Kidney capillary endothelial cell (primary cell): ENCODE data around the gene MRPS22.

Source experiments
- DNase-seq: peaks from one replicate; pipeline ENCODE4 v3.0.0-alpha.2; 2018; ENCODE audit warnings: low spot score

MRPS22 gene

DNA sequence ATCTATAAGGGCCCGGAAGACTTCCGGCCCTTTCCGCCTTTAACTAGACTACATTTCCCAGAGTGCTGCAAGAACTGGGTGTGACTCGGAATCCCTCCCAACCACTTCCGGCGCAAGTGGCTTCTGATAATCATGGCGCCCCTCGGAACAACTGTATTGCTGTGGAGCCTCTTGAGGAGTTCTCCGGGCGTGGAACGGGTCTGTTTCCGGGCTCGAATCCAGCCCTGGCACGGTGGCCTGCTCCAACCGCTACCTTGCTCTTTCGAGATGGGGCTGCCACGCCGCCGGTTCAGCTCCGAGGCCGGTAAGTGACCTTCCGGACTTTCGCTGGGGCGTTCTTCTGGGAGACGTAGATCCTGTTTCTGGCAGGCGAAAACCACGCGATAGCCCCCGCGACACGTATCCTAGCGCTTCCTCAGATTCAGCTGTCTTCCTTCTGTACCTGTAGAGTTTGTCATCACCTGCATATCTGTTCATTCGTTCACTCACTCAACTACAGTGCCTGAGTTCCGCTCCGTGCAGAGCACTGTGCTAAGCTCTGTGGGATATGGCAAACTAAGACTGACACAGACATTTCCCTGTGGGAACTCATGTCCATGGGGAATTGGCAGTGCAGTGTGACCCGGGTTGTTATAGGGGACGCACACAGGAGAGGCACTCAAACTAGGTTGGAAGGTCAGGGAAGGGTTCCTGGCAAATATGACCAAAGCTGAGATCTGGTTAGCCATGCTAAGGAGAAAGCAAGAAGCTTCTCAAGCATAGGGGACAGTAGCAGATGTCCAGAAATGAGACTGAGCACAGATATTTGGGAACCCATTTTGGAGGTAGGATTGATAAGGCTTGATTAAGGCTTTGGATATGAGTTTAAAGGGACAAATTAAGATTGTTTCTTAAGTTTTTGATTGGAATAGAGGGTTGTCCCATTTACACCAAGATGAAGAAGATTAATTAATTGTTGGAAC lies at the start of gene MRPS22:
TSS of gene MRPS22 (plus strand) at position 126 of the 962 bp plus-strand sequence. CDS start at position 133, 7 bp downstream.
- DNase-seq, result peak; percentile 82

DNA sequence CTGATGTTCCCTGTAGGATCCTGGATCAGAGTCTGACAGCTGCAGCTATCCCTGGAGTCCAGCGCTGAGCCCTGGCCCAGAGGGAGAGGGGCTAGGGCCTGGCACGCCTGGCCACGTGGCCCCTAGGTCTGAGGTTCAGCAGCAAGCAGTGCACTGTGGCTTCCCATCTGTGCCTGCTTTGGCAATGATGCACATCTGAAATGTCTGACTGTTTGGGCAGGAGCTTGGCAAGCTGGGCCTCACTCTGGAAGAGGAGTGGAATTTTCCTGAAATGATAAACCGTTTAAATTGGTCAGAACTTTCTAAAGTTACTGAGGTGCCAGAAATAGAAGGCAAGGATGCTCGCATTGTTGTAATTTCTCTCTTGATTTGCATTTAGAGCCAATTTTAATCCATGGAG lies 48.8 kb upstream of the MRPS22 start:
- no peak for DNase-seq

DNA sequence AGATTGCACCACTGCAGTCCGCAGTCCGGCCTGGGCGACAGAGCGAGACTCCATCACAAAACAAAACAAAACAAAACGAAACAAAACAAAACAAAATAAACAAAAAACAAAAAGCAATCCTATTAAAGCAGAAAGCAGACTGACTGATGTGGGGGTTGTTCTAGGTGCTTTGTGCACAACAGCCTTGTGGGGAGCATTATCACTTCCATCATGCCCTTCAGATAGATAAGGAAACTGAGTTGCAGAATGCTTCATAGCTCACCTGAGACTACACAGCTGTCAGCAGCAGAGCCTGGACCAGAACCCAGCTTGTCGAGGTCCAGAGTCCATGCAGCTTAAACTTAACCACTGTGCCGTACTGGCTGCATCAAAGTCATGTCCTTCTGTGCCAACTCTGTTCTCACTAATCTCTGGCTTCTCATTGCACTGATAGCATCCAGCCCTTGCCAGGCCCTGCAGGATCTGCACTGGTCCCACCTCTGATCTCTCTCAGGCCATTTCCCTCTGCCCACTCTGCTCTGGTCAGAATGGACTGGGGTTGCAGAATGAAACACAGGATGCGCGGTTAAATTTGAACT lies 47.6 kb upstream of the MRPS22 start:
- no peak for DNase-seq

DNA sequence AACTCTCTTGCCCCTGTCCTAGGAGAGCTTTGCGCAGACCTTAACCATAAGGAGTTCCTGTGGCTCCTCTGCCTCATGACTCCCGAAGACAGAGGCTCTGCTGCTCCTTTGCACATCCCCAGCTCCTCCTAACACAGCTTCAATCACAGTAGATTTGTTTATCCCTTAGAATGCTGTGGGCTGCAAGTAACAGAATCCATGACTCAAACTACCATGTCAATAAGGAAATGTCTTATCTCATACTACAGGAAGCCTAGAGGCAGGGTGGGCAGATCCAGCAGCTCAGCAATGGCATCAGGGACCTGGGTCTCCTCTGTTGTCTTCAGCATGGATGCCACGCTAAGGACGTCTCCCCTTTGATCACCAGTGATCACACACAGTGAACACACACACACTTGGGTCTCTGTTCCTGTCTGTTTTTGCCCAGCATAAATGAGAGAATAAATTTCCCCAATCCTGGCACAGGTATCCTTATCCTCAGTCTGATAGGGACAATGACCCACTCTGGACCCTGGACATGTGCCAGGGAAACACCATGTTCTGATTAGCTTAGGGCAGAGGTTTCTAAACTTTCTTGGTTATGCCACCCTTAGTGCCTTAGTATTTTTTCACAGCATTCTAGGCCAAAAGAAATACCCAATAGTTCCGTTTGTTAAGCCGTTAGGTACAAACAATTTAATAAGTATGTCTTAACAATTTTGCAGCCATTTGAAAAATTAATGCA lies 46.1 kb upstream of the MRPS22 start:
- DNase-seq, result no peak

DNA sequence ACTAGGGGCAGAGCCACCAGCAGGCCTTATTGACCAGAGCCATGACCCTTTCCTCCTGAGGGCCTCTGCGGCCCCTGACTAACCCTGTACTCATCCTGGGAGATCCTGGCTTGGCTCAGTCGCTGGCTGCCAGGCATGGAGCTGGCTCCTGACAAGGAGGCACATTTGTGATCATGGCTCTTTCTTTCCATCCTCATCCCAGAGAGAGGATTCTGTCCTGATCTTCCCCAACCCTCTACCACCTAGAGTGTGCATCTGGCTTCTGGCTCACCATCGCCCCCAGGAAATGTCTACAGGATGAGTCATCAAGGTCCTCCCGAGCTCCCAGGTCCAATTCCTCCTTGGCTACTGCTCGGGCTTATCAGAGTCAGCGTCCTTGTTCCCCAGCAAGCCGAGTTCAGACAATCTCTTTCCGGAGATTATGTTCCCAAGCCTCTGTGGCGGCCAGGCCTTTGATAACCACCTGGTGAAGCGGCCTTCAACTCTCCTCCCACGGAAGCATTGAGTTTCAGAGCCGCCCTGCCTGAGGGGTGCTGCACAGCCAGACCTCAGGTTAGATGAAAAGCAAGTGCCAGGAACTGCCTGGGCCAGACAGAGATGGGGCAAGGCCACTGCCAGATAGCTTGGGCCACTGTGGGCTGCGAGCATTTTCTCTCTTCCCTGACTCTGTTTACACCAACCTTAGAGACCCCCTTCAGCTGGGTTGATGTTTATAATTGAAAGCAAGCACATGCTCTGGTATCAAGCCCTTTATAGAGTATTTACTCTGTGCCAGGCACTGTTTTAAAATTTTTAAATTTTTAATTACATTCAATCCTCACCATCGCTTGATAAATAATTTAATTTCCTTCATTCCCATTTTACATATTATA lies 44.3 kb upstream of the MRPS22 start:
- DNase-seq, result no peak

DNA sequence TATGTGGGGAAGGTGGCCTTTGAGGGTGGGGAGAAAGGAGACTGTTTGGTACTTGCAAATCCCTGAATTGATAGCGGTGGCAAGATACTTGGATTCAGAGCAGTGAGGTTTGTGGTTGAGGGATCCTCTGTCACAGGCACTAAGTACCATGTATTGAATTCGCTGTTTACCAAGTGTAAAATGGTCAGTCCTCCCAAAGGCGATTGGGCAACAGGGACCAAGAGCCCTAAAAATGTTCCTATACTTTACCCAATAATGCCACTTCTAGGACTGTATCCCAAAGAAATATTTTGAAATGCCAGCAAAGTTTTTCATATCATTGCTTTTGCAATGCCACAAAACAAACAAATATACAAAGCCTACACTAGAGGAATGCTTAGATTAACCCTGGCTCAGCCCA lies 43.4 kb upstream of the MRPS22 start:
- no peak for DNase-seq

DNA sequence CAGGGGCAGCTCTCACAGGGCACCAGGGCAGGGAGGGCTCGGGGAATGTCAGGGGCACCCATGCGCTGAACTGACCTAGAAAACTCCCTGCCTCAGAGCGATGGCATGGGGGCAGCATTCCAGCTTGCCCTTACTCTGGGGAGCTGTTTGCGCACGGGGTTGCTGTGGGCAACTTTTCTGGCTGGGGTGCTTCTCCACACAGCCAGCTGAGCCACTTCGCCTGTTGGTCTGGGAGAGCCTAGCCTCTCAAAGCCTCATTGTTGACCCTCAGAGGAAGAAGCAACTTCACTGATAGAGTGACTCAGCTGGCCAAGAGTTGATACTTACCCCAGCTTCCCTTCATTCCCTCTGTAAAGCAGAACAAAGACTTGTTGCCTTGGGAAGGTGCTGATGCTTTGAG lies 42.6 kb upstream of the MRPS22 start:
- DNase-seq, result no peak

DNA sequence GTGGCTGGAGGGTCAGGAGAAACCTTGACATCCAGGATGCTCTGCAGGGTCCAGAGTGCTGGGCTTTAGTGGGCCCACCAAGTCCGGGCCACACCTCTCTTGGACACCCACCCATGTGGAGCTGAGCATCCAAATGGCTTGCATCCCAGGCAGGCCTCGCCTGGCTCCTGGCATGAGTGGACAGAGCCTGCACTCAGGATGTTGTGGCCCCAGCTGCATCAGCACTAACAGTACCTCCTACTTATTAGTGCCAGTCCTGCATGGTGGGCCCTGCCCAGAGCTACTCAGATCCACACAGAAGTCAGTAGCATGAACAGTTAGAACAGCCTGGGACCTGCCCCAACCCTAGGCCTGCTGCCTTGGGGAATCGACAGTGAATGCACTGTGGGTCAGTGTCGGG lies 42.2 kb upstream of the MRPS22 start:
- no peak for DNase-seq

DNA sequence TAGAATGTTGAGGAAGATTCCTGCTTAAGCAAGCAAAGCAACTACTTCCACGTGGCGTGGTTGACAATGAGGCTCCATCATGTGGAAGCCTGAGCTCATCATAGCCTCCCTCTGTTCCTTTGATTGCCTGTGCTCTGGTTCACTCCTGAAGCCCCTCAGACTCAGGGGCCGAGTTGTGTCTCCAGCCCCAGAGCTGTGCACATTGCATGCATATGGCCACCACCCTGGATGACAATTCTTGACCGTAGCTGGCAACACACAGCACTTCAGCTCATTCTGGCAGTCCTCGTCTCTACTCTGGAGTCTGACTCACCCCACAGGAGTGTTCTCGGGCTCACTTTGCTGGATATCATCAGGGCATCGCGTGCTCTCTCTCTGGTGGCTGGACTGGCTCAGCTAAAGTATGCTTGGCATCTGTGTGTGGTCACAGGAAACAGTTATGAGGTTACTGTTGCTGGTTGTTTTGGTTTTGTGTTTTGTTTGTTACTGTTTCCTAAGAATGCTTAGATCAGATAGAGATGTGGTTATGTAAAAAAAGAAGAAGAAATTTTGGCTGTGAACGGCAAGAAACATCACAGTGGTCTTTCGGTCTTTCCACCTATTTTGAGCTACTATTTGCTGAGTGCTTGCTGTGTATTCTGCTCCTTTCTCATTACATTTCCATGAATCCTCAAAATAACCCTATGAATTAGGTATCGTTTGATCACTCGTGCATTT lies 41.6 kb upstream of the MRPS22 start:
- no peak for DNase-seq

DNA sequence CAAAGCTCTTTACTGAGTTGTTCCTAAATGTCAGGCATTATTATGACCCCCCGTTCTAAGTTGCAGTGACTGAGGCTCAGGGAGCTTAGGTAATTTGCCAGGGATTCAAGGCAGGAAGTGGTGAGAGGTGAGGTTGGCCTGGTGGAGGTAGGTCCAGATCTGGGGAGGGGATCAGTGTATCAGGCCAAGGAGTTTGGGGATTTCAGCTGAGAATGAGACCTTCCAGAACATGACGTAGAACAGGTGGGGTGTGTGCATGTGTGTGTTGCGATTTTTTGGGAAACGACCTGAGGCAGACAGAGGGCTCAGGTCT lies 41.1 kb upstream of the MRPS22 start:
- DNase-seq, result no peak

DNA sequence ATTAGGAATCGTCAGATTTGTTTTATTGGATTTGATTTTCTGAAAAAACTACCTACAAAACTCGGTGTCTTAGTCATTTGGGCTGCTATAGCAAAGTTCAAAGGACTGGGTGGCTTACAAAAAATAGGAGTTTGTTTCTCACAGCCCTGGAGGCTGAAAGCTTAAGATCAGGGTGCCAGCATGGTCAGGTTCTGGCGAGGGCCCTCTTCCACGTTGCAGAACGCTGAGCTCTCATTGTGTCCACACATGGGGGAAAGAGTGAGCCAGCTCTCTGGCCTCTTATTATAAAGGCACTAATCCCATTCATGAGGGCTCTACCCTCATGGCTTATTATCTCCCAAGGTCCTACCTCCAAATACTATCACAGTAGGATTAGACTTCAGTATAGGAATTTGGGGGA lies 40.6 kb upstream of the MRPS22 start:
- no peak for DNase-seq

DNA sequence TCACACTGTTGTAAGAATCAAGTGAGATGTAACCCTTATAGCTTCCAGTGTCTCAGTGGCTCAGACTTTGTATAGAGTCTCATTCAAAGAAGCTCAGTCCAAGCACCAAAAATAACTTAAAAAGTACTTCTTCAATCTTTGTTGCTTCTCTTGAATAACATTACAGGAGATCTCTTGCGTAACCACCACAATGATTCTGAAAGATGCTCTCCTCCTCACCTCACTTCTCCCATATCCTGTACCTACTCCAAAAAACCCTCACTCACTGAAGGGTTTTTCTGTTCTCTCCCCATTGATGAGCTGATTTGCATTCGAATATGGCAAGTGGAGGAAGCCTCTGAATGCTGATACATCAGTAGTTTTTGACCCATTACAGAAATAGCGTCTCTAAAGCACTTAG lies 39.4 kb upstream of the MRPS22 start:
- DNase-seq, result no peak

DNA sequence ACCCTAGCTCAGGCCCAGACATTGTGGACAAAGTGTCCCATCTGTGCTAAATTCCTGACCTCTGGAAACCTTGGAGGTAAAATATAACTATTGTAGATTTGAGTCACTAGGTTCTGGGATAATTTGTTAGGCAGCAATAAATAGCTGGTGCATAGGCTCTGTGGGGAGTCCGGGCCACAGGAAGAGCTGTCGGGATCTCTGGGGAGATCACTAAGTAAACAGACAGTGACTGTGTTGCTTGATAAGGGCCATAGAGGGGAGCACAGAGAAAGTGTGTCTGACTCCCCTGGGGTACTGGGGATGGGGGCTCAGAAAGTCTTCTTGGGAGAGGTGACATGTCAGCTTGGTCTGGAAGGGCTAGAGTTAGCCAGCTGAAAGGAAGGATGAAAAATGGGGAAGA lies 37.7 kb upstream of the MRPS22 start:
- DNase-seq, result no peak

DNA sequence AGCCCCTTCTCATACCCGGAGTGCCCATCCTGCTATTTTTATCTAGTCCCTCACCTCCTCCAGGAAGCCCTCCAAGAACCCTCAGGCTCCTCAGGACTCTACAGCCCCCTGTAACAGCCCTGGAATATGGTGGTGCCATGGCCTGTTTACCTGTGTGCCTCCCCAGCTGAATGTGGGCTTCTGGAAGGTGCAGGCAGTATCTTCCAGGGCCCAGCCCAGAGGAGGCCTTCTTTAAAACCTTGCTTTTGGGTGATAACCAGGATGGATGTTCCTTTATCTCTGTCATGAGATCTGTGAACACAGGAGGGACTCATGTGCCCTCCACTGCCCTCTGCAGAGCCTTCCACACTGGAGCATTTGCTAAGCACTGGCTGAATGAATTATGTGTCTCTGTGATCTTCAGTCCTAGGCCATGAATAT lies 36.7 kb upstream of the MRPS22 start:
- no peak for DNase-seq

DNA sequence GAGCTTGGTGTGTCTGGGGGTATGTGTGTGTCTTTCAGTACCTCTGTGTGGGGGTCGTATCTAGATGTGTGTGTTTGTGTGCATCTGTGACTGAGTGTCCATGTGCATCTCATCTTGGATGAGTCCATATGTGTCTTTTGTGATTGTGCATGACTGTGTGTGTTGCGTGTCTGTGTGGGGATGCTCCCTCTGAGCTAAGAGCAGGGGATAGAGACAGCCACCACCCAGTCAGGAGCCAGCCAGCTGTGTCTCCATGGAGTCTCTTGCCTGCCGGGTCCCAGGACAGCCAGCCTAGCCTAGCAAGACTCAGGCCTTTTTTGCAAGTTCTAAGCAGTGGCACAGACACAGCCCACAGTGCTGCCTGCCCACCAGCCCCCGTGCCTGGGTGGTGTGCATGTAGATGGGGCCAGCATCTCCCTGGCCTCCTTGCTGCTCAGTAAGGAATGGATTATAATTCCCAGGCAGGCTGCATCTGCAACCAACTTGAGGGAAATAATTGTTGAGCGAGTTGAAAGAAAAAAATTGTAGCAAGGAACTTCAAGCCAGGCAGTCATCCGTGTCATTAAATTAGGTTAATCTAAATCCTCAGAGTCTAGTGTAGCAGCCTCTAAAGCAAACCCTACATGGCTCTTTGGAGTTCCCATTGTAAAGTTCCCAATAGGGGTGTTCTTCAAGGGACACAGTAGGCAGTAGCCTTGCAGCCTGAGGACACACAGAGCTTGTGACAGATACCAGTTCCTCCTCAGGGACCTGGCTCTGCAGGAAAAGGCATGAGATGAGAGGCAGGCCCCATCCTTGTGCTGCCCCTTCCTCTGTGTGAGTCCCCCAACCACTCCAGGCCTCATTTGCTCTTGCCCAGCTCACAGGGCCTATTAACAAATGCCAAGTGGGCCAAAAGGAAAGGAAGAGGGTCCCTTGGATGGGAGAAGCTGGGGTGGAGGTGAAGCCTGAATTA lies 35.9 kb upstream of the MRPS22 start:
- DNase-seq, result no peak

DNA sequence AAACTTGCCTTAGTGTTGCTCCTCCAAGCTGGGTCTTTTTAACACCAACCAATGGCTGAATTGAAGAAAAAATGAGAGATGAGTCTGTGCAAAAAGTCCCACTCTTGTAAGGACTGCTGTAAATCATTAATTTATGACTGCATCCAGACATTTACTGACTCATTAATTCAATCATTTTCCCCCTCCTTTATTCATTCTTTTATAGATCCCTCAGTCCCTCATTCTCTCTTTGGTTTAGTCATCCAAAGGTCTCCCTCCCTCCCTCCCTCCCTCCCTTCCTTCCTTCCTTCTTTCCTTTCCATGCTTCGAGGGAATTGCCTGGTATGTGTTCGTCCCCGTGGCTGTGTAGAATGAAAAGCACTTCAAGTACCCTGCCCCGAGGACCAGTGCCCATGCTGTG lies 35.3 kb upstream of the MRPS22 start:
- no peak for DNase-seq

DNA sequence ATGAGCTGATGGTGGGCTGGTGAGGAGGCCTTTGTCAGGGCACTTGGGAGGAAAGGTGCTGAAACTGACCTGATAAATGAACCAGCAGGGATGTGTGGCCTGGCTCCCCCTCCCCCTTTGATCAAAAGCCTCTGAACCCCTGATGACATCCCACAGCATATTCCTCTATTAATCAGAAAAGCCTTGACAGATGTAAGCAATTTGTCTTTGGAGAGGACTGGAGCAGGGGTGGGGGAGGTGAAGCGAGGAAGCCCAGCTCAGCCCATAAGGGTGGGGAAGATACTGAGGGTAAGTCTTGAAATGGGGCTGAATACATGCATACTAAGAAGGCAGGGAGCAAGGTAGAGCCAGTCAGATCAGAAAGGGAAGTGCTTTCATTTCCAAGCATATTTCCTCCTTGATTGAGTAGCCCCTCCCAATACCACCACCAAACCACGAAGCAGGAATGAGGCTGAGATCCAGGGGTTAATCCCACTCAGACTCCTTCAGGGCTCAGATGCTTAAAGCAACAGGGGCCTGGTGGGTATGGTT lies 34.7 kb upstream of the MRPS22 start:
- DNase-seq, result no peak

DNA sequence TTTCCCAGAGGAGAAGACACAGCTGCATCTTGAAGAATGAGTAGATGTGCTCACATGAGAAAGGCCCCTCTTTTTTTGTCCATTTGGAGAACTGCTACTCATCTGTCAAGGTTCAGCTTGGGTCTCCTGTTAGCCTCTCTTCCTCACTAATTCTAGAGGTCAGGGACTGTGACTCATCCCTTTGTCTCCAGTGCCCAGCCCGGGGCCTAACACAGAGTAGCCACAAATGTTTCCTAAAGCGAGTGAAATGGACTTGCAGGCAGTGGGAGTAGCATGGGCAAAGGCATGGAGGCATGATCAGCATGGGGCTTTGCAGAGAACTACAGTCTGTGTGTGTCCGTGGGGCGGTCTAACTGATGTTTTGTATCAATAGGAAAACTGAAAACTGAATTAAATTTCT lies 33.9 kb upstream of the MRPS22 start:
- no peak for DNase-seq

DNA sequence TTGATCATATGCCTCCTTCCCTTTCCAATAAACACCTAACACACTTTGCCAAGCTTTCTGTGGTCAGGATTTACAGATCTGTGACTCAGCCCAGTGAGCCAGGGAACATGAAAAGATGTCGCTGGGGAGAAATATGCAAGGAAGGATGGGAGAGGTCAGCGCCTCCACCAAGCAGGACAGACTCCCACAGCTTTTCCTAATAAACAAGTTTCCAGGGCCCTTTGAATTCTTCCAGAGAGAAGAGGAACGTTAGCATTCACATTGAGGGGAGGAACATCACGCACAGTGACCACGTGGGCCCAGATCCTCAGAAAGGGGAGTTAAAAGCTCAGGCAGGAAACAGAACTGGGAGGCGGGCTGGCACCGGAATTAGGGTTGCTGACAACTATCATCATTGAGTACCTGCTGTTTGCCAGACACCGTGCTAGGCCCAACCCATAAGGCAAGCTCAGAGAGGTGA lies 33.3 kb upstream of the MRPS22 start:
- no peak for DNase-seq

DNA sequence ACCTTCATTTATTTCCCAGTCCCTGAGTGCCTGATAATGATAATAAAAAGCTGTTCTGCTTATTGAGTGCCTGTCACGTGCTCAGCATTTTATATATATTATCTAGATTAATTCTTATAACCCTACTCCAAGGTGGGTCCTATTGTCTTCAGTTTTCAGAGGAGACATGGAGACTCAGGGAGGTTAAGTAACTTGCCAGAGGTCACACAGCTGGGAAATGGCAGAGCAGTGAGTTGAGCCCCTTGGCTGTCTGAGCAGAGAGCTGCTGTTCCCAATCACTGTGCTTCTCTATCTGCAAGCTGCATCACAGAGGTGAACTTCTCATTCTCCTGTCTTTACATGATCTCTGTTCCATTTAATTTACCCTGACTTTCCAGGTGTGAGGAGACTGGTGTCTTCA lies 32.3 kb upstream of the MRPS22 start:
- DNase-seq, result no peak
